Fibroblast of peridontal ligament (primary cell): ENCODE measurements around the gene CD9.
"Not testable (repeated sequence)": the region's sequence is repeated elsewhere in the genome, so short reads cannot be mapped to it uniquely, and the experiment has no call there.

ENCODE experiments used
- DNase-seq: peaks from one replicate; pipeline ENCODE4 v3.0.0-alpha.2; 2010; ENCODE audit errors: extremely low read depth

The CD9 gene

GRCh38 chr12:6180268-6181051 lies 19.7 kb upstream of the CD9 start:
- no peak for DNase-seq

DNA sequence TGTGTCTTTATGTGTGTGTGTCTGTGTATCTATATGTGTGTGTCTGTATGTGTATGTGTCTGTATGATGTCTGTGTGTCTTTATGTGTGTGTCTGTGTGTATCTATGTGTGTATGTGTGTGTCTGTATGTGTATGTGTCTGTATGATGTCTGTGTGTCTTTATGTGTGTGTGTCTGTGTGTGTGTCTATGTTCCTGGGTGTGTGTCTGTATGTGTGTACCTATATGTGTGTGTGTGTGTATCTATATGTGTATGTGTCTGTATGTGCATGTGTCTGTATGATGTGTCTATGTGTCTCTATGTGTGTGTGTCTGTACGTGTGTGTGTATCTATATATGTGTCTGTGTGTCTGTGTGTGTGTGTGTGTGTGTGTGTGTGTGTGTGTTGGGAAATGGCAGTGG lies 19.0 kb upstream of the CD9 start:
- DNase-seq: no peak

GRCh38 chr12:6181583-6182278 lies 18.5 kb upstream of the CD9 start:
- no peak for DNase-seq

DNA sequence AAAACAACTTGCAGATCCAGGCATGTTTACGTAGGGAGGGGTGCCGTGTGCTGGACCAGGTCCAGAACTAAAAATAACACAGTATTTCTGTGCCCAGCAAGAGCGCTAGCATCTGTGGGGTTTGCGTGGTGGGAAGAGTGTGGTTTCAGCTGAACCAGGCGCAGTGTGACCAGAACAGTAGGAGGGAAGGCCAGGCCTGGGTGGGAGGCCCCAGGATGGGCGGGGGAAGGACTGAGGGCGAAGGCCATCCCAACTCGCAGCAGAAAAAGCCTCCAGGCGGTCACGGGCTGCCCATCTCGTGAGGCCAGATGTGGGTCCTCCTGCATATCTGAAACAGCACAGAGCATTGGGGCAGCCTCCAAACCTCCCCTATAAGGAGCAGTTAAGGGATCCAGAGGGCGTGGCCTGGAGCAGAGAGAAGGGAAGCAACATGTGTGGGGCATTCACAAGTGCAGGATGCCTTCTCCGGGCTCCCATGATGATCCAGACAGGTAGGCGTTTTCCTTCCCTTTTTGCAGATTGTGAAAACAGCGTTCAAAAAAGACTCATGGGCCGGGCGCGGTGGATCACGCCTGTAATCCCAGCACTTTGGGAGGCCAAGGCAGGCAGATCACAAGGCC lies 17.8 kb upstream of the CD9 start:
- peak; percentile 90 for DNase-seq

DNA sequence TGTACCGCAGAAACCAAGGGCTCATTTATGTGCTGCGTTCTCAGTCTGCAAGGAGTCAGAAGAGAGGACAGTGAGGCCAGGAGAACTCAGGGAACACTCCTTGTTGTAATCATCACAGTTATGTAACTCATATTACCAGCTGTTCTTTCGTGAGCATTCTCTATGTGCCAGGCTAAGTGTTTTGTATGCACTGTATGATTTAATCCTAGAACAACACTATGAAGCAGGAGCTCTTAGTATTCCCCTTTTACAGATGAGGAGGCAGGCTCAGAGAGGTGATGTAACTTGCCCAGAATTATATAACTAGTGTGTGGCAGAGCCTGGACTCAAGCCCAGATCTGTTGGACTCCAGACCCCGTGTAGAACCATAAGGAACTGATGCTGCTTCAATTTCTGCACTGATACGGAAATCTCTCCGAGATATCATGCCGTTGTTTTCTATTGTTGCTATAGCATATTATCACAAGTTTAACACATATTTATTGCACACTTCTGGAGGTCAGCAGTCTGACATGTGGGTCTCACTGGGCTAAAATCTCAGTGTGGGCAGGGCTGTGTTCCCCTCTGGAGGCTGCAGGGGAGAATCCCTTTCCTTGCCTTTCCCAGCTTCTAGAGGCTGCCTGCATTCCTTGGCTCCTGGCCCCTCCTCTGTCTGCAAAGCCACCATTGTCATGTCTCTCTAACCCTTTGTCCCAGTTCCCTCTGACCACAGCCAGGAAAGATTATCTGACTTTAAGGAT lies 16.3 kb upstream of the CD9 start:
- DNase-seq: peak; percentile 91

DNA sequence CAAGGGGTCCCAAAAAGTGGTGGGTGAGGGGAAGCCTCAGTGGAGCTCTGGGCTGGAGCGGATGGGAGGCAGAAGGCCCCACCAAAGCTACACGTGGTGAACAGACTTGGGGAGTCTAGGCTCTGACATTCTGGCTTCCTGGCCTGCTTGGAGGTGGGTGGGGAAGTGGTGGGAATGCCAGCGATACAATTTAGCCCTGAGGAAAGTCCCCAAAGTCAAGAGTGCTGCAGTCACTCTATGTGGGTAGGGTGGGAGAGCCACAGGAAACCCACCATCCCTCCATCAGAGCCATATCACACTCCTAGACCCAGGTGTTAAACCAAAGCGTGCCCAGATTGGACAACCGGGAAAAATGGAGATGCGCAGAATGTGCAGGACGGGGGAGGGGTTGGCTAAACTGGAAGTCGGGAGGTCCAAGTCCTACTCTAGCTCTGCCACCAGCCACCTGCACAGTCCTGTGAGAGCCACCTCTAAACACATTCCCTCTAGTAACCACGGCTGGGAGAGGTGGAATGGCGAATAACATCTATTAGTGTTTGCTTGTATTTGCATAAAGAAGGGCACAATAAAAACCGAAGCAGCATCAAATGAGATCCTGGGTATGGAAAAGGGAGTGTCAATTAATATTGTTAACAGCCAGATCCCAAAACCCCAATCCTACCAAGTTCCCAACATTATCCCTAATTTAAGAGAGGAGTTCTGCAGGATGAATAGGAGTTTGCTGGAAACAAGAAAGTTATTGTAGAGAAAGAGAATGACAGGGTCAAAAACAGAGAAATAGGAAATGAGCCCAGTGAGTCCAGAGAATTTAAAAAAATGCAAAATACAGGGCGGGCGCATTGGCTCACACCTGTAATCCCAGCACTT lies 14.0 kb upstream of the CD9 start:
- no peak for DNase-seq

DNA sequence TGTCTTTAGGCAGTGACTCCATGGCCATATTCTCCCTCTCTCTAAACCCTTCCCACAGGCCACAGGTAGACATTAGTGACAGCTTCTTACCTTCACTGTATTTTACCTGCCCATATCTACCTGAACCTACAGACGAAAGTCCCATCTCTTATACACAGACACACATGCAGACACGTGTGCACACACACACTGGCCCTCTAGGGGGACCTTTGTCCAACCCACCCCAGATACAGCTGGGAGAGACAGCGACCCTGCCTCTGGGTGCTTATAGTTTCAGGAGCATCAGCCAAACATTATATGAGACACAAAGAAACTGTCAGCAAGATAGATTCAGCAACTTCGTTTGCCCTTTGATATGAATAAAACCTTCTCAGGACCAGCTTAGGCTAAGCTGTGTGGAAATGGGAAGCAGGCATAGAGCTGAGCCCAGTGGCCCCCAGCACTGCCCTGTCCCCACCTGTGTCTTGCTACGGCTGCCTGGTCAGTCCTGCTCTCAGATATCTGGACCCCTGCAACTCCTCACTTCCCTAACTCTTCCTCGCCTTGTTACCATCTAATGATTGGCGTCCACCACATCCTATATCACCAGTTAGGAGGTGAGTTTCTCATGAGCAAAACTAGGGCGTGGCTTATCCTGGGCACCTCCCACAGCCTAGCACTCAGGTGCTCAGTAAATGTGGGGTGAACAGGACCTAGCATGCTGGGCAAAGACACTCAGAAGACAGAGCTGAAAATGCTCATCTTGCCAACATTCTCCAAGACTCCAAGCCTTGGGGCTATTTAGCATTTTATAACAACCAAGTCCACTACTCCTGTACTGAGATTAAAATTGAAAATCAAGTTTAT lies 12.0 kb upstream of the CD9 start:
- no peak for DNase-seq

DNA sequence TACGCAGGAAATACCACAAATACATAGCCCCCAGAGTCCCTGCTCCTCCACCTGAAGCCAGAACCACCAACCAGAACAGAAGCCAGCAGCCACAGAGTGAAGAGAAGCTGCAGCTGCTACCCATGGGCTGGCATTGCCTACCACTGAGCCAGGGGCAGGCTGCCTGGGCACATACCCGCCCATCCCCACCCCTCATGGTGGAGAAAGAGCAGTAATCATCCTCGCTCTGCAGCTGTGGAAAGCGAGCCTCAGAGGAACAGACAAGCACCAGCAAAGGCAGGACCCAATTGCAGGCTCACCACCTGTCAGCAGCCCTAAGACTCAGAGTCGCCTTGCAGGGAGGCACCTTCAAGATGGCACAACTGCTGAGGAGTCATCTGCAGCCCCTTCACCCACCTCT lies 11.2 kb upstream of the CD9 start:
- no peak for DNase-seq

- not testable (repeated sequence) for DNase-seq
These were observed 10.1 kb upstream of the CD9 start for GRCh38 chr12:6189952-6190598.

DNA sequence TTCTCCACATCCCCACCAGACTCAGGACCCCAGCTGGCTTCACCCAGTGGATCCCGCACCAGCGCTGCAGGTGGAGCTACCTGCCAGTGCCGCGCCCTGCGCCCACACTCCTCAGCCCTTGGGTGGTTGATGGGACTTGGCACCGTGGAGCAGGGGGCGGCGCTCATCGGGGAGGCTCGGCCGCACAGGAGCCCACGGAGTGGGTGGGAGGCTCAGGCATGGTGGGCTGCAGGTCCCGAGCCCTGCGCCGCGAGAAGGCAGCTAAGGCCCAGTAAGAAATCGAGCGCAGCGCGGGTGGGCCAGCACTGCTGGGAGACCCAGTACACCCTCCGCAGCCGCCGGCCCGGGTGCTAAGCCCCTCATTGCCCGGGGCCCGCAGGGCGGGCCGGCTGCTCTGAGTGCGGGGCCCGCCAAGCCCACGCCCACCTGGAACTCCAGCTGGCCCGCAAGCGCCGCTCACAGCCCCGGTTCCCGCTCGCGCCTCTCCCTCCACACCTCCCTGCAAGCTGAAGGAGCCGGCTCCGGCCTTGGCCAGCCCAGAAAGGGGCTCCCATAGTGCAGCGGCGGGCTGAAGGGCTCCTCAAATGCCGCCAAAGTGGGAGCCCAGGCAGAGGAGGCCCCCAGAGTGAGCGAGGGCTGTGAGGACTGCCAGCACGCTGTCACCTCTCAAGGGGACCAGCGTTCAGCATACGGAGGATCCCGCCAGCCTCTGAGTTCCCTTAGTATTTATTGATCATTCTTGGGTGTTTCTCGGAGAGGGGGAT lies 9.3 kb upstream of the CD9 start:
- DNase-seq: not testable (repeated sequence)

GRCh38 chr12:6192604-6193380 lies 7.4 kb upstream of the CD9 start:
- DNase-seq: no peak

DNA sequence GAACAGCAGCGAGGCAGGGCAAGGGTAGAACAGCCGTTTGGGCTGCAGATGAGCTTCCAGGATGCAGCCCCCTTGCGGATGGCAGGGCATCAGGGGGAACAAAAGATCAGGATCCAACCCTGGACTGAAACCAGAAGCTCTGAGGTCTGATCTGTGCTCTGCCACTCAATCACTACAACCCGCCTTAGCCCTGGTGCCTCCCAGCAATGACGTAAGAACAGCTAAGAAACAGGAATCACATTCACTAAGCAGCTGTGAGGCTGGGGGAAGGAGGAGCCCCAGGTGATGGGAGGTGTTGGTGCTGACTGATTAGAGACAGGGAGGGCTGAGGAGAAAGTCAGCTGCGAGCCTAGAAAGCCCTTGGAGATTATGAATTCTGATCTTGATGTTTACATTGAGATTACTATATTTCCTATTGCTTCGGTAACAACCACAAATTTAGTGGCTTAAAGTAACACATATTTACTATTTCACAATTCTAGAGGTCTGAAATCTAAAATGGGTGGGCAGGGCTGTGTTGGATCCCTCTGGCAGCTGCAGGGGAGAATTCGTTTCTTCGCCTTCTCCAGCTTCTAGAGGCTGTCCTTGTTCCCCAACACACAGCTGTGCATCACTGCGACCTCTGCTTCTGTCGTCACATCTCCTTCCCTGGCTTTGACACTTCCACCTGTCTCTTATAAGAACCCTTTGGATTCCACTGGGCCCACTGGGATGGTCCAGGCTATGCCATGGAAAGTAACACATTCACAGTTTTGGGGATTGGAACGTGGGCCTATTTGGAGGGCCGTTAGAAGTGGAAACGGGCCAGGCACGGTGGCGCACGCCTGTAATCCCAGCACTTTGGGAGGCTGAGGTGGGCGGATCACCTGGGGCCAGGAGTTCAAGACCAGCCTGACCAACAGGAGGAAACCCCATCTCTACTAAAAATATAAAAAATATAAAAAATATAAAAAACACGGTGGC lies 6.1 kb upstream of the CD9 start:
- no peak for DNase-seq

- DNase-seq: peak; percentile 88
These were observed 4.3 kb upstream of the CD9 start for GRCh38 chr12:6195665-6196535.

GRCh38 chr12:6198051-6198450 lies 2.1 kb upstream of the CD9 start:
- DNase-seq: no peak

GRCh38 chr12:6198556-6198955 lies 1.6 kb upstream of the CD9 start:
- no peak for DNase-seq

GRCh38 chr12:6198985-6199530 lies 1.1 kb upstream of the CD9 start:
- DNase-seq: no peak
